ENCODE measurements around the gene ELAVL4.

DNA sequence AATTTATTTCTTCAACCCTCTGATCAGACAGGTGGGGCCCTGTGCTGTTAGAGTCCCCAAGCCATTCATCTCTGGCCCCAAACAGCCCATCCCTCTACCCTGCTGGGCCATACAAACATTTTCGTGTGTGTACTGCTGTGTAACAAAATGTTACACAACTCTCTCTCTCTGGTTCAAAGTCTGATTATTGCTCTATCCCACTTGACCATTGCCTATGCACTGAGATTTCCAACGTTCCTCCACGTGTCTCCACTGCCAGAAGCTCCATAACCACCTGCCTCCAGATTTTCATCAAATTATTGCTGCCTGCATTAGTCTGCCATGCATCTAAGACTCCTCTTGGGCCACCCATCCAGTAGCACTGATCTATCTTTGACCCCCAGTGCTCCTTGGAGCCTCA lies 104.8 kb downstream of the ELAVL4 start:
- TF ChIP-seq, protein P1, sequence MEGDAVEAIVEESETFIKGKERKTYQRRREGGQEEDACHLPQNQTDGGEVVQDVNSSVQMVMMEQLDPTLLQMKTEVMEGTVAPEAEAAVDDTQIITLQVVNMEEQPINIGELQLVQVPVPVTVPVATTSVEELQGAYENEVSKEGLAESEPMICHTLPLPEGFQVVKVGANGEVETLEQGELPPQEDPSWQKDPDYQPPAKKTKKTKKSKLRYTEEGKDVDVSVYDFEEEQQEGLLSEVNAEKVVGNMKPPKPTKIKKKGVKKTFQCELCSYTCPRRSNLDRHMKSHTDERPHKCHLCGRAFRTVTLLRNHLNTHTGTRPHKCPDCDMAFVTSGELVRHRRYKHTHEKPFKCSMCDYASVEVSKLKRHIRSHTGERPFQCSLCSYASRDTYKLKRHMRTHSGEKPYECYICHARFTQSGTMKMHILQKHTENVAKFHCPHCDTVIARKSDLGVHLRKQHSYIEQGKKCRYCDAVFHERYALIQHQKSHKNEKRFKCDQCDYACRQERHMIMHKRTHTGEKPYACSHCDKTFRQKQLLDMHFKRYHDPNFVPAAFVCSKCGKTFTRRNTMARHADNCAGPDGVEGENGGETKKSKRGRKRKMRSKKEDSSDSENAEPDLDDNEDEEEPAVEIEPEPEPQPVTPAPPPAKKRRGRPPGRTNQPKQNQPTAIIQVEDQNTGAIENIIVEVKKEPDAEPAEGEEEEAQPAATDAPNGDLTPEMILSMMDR (IDR thresholded peaks at IDR 0.05; ENCODE audit: low read depth, low read length, missing input control), result no peak
- TF ChIP-seq FOXA2 (IDR thresholded peaks at IDR 0.05) (peak; percentile 44), RAD21 (IDR thresholded peaks at IDR 0.05) (peak in 1 of 2 donors; percentile 31), GABPA (IDR thresholded peaks at IDR 0.05 in 1 of 2, conservative IDR thresholded peaks at IDR 0.05 in 1 of 2) (no peak), FOXA1 (IDR thresholded peaks at IDR 0.05) (no peak), TAF1 (conservative IDR thresholded peaks at IDR 0.05) (no peak), JUND (IDR thresholded peaks at IDR 0.05) (peak in 1 of 2 donors; percentile 39), RXRA (IDR thresholded peaks at IDR 0.05) (peak in 1 of 2 donors; percentile 65), NR2F2 (IDR thresholded peaks at IDR 0.05) (no peak), SP1 (IDR thresholded peaks at IDR 0.05) (peak; percentile 39)
- TF ChIP-seq, protein P2, sequence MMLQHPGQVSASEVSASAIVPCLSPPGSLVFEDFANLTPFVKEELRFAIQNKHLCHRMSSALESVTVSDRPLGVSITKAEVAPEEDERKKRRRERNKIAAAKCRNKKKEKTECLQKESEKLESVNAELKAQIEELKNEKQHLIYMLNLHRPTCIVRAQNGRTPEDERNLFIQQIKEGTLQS (IDR thresholded peaks at IDR 0.05), result no peak
- TF ChIP-seq, protein P3, sequence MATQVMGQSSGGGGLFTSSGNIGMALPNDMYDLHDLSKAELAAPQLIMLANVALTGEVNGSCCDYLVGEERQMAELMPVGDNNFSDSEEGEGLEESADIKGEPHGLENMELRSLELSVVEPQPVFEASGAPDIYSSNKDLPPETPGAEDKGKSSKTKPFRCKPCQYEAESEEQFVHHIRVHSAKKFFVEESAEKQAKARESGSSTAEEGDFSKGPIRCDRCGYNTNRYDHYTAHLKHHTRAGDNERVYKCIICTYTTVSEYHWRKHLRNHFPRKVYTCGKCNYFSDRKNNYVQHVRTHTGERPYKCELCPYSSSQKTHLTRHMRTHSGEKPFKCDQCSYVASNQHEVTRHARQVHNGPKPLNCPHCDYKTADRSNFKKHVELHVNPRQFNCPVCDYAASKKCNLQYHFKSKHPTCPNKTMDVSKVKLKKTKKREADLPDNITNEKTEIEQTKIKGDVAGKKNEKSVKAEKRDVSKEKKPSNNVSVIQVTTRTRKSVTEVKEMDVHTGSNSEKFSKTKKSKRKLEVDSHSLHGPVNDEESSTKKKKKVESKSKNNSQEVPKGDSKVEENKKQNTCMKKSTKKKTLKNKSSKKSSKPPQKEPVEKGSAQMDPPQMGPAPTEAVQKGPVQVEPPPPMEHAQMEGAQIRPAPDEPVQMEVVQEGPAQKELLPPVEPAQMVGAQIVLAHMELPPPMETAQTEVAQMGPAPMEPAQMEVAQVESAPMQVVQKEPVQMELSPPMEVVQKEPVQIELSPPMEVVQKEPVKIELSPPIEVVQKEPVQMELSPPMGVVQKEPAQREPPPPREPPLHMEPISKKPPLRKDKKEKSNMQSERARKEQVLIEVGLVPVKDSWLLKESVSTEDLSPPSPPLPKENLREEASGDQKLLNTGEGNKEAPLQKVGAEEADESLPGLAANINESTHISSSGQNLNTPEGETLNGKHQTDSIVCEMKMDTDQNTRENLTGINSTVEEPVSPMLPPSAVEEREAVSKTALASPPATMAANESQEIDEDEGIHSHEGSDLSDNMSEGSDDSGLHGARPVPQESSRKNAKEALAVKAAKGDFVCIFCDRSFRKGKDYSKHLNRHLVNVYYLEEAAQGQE (IDR thresholded peaks at IDR 0.05), result peak; percentile 32
